Lower leg skin (tissue), 3 donors: ENCODE data around the gene GATA2.

Experiments used
- CTCF ChIP-seq, 3 donors: fragments of 450-650 bp; IDR thresholded peaks; one replicate each; pipeline ENCODE4 v1.5.1; 2016; ENCODE audit warnings: antibody characterized with exemption in 3 of 3, mild to moderate bottlenecking in 3 of 3, moderate library complexity in 2 of 3
- POLR2A ChIP-seq, 2 donors: fragments of 450-650 bp; IDR thresholded peaks; one replicate each; pipeline ENCODE4 v1.6.1; 2016 to 2017; ENCODE audit warnings: antibody characterized with exemption in 2 of 2, mild to moderate bottlenecking in 1 of 2, moderate library complexity in 1 of 2

- no peak for TF ChIP-seq CTCF (IDR thresholded peaks at IDR 0.05)
- TF ChIP-seq POLR2A (IDR thresholded peaks at IDR 0.05), result no peak
These were observed 24.6 kb upstream of the GATA2 start for GRCh38 chr3:128517648-128518047.
